ENCODE measurements around the gene PLA1A. TPM values are rescaled to one million over a fixed set of nuclear protein-coding genes. Genes with fewer than 3 reads are reported as not detected.

The PLA1A gene
- total RNA-seq, 1 experiment from 2014 or later: not detected

- BruUV-seq (replicated peaks): no TSS peak
Measured at GRCh38 chr3:119636891-119637611, 39.4 kb downstream of the PLA1A start.

GRCh38 chr3:119637679-119638477 is 40.2 kb downstream of the PLA1A start:
- intact Hi-C loops (cut with micrococcal nuclease; ENCODE audit: unreplicated experiment): no loop called here

More at GRCh38 chr3:119636891-119637611, 39.4 kb downstream of the PLA1A start:
- no peak overlapping the region for H3K4me3 ChIP-seq
- ChIA-PET POLR2A (ENCODE audit: unreplicated experiment) (no interaction called here), CTCF (interaction anchor here (0.9 kb wide), 1 partner anchor 35 kb away, joined by 4 read pairs; no protein-coding TSS in a partner anchor)
- no peaks in the 10 kb centered on the region for H4K20me1 ChIP-seq (ENCODE audit: insufficient read depth)
- no peak for TF ChIP-seq EZH2 (IDR thresholded peaks at IDR 0.05; ENCODE audit: low read depth)
- no peak for TF ChIP-seq CTCF (conservative IDR thresholded peaks at IDR 0.05)
- intact Hi-C loops (cut with micrococcal nuclease; ENCODE audit: unreplicated experiment): no loop called here
- H2AFZ ChIP-seq: no peak overlapping the region
- H3K4me2 ChIP-seq: no peak overlapping the region
- H3K9me3 ChIP-seq (ENCODE audit: insufficient read depth, low read depth): no peaks in the 10 kb centered on the region
- peaks cover 8% of the 10 kb centered on the region for H3K4me1 ChIP-seq (replicated peaks; ENCODE audit: insufficient read depth)
- H3K79me2 ChIP-seq (ENCODE audit: low read depth): no peaks in the 10 kb centered on the region
- H3K9me2 ChIP-seq (ENCODE audit: insufficient read depth): no peaks in the 10 kb centered on the region; the same call in 1 of the 2 replicates
- no peaks in the 10 kb centered on the region for H3K27me3 ChIP-seq (ENCODE audit: insufficient read depth, low read depth)
- H3K27ac ChIP-seq: no peak overlapping the region
- H3F3A ChIP-seq (ENCODE audit: insufficient read depth, low read depth): no peaks in the 10 kb centered on the region
- H3K36me3 ChIP-seq (ENCODE audit: low read depth): no peaks in the 10 kb centered on the region
- no peak for DNase-seq

More at GRCh38 chr3:119637679-119638477, 40.2 kb downstream of the PLA1A start:
- Histone ChIP-seq H3K9me2 (ENCODE audit: insufficient read depth) (no peaks in the 10 kb centered on the region; the same call in 1 of the 2 replicates), H3K27me3 (ENCODE audit: insufficient read depth, low read depth) (no peaks in the 10 kb centered on the region), H3K36me3 (ENCODE audit: low read depth) (no peaks in the 10 kb centered on the region), H3F3A (ENCODE audit: insufficient read depth, low read depth) (no peaks in the 10 kb centered on the region), H2AFZ (peak overlapping the region; percentile 41; the same call in 1 of the 2 replicates), H3K4me3 (no peak overlapping the region), H3K27ac (peak overlapping the region; percentile 51), H4K20me1 (ENCODE audit: insufficient read depth) (no peaks in the 10 kb centered on the region), H3K9me3 (ENCODE audit: insufficient read depth, low read depth) (no peaks in the 10 kb centered on the region), H3K4me2 (peak overlapping the region; percentile 44; the same call in 1 of the 2 replicates), H3K79me2 (ENCODE audit: low read depth) (no peaks in the 10 kb centered on the region), H3K4me1 (replicated peaks; ENCODE audit: insufficient read depth) (peaks cover 11% of the 10 kb centered on the region)
- CTCF ChIA-PET: interaction anchor here (0.9 kb wide), 1 partner anchor 35 kb away, joined by 4 read pairs; no protein-coding TSS in a partner anchor
- POLR2A ChIA-PET (ENCODE audit: unreplicated experiment): interaction anchor here (0.6 to 0.7 kb wide), 2 partner anchors 140 to 456 kb away, joined by 3 to 4 read pairs; no protein-coding TSS in a partner anchor
- no TSS peak for BruUV-seq (replicated peaks)
- TF ChIP-seq CTCF (conservative IDR thresholded peaks at IDR 0.05): no peak
- TF ChIP-seq EZH2 (IDR thresholded peaks at IDR 0.05; ENCODE audit: low read depth): no peak
- DNase-seq: peak; percentile 14 to 70

Measured in PC-9 (cell line).